GM23338 (cell line): ENCODE measurements around the gene CLIC5. TPM values are rescaled to one million over a fixed set of nuclear protein-coding genes. Genes with fewer than 3 reads are reported as not detected.
A peak's percentile ranks its signal among the peaks of the same experiment; 100 is the strongest.

Experiments
- ATAC-seq: fragments of 200-7000 bp; cut with Tn5 transposase; 3 replicates; pipeline ENCODE4 v1.9.1; 2020
- DNase-seq: peaks from one replicate; pipeline ENCODE4 v3.0.0-alpha.2; 2015; ENCODE audit warnings: low spot score
- H2AFZ ChIP-seq: fragments of 200-600 bp; sonication (generic); 2 replicates; pipeline ENCODE4 v1.8.0; 2016; ENCODE audit warnings: antibody characterized with exemption, mild to moderate bottlenecking, moderate library complexity
- H3F3A ChIP-seq: fragments of 200-600 bp; sonication (generic); replicated peaks from 2 replicates; pipeline ENCODE4 v1.8.0; 2017; ENCODE audit warnings: antibody characterized with exemption, mixed run types, low read depth
- H3K27ac ChIP-seq: fragments of 200-600 bp; sonication (generic); 2 replicates; pipeline ENCODE4 v1.6.1; 2016; ENCODE audit warnings: low read depth
- H3K27me3 ChIP-seq: fragments of 200-600 bp; sonication (generic); 2 replicates; pipeline ENCODE4 v1.8.0; 2016; ENCODE audit warnings: mild to moderate bottlenecking, mixed run types, moderate library complexity; ENCODE audit not compliant: insufficient read depth
- H3K36me3 ChIP-seq: fragments of 200-600 bp; sonication (generic); 2 replicates; pipeline ENCODE4 v1.8.0; 2016; ENCODE audit warnings: mild to moderate bottlenecking; ENCODE audit not compliant: insufficient read depth
- H3K4me1 ChIP-seq: fragments of 200-600 bp; sonication (generic); 2 replicates; pipeline ENCODE4 v1.8.0; 2016; ENCODE audit warnings: mild to moderate bottlenecking, moderate library complexity; ENCODE audit not compliant: insufficient read depth
- H3K4me2 ChIP-seq: fragments of 200-600 bp; sonication (generic); 2 replicates; pipeline ENCODE4 v1.7.1; 2017; ENCODE audit warnings: mixed run types
- H3K4me3 ChIP-seq: fragments of 200-600 bp; sonication (generic); 2 replicates; pipeline ENCODE4 v1.6.1; 2016; ENCODE audit warnings: mixed run types
- H3K79me2 ChIP-seq: fragments of 200-600 bp; sonication (generic); replicated peaks from 2 replicates; pipeline ENCODE4 v1.8.0; 2017; ENCODE audit warnings: mild to moderate bottlenecking; ENCODE audit not compliant: insufficient read depth
- H3K9me2 ChIP-seq: fragments of 200-600 bp; sonication (generic); 2 replicates; pipeline ENCODE4 v1.8.0; 2017; ENCODE audit not compliant: insufficient read depth
- H4K20me1 ChIP-seq: fragments of 200-600 bp; sonication (generic); replicated peaks from 2 replicates; pipeline ENCODE4 v1.8.0; 2017; ENCODE audit warnings: mild to moderate bottlenecking; ENCODE audit not compliant: insufficient read depth
- H3K27ac Mint-ChIP-seq: 2 replicates; pipeline ENCODE4 v1.8.0; 2020; ENCODE audit warnings: inconsistent platforms, mild to moderate bottlenecking, moderate library complexity, mixed read lengths
- H3K27me3 Mint-ChIP-seq: 3 replicates; pipeline ENCODE4 v1.8.0; 2022; ENCODE audit warnings: low read depth, mild to moderate bottlenecking, moderate library complexity, mixed read lengths, inconsistent platforms; ENCODE audit not compliant: insufficient read depth, poor library complexity
- H3K36me3 Mint-ChIP-seq: 3 replicates; pipeline ENCODE4 v1.8.0; 2021; ENCODE audit warnings: low read depth, mild to moderate bottlenecking, inconsistent platforms, moderate library complexity, mixed read lengths
- H3K4me1 Mint-ChIP-seq: 3 replicates; pipeline ENCODE4 v1.8.0; 2020; ENCODE audit warnings: mild to moderate bottlenecking, inconsistent platforms, mixed read lengths
- H3K4me3 Mint-ChIP-seq: 3 replicates; pipeline ENCODE4 v1.8.0; 2021; ENCODE audit warnings: moderate library complexity, mild to moderate bottlenecking, inconsistent platforms, mixed read lengths
- H3K9me3 Mint-ChIP-seq: 3 replicates; pipeline ENCODE4 v1.8.0; 2020; ENCODE audit warnings: moderate library complexity, mild to moderate bottlenecking, inconsistent platforms, mixed read lengths
- CREB1 ChIP-seq: fragments of 250-450 bp; sonication (Bioruptor Pico); IDR thresholded peaks from 2 replicates; pipeline ENCODE4 v1.5.0; 2020; ENCODE audit warnings: low read depth, mild to moderate bottlenecking, moderate library complexity
- EZH2 ChIP-seq: fragments of 200-600 bp; sonication (generic); IDR thresholded peaks from one replicate; pipeline ENCODE4 v1.8.0; 2017; ENCODE audit warnings: antibody characterized with exemption, mild to moderate bottlenecking, low read depth; ENCODE audit not compliant: unreplicated experiment
- EZH2phosphoT487 ChIP-seq: fragments of 200-600 bp; sonication (generic); IDR thresholded peaks from one replicate; pipeline ENCODE4 v1.8.1; 2018; ENCODE audit warnings: antibody characterized with exemption; ENCODE audit not compliant: unreplicated experiment
- JUNB ChIP-seq: IDR thresholded peaks from one replicate; pipeline ENCODE4 v1.6.1; 2016; ENCODE audit warnings: antibody characterized with exemption; ENCODE audit not compliant: unreplicated experiment
- NANOG ChIP-seq: IDR thresholded peaks from 2 replicates; pipeline ENCODE4 v1.6.1; 2016; ENCODE audit warnings: antibody characterized with exemption, borderline replicate concordance
- POLR2AphosphoS5 ChIP-seq: IDR thresholded peaks from 2 replicates; pipeline ENCODE4 v1.6.1; 2016; ENCODE audit warnings: antibody characterized with exemption, low read depth
- REST ChIP-seq: IDR thresholded peaks from one replicate; pipeline ENCODE4 v1.6.1; 2018; ENCODE audit warnings: antibody characterized with exemption; ENCODE audit not compliant: unreplicated experiment
- STAT1 ChIP-seq: IDR thresholded peaks from one replicate; pipeline ENCODE4 v1.6.1; 2016; ENCODE audit warnings: antibody characterized with exemption; ENCODE audit not compliant: unreplicated experiment
- ZNF114 ChIP-seq: fragments of 250-450 bp; sonication (Bioruptor Pico); IDR thresholded peaks from 2 replicates; pipeline ENCODE4 v1.5.0; 2020; ENCODE audit warnings: mild to moderate bottlenecking, moderate library complexity
- ZNF331 ChIP-seq: fragments of 250-450 bp; sonication (Bioruptor Pico); IDR thresholded peaks from 2 replicates; pipeline ENCODE4 v1.5.0; 2020; ENCODE audit warnings: low read depth, mild to moderate bottlenecking, moderate library complexity
- polyA plus RNA-seq: library from polyadenylated mRNA; unstranded; fragments of >200 nt; fragmentation: Nextera tagmentation; extraction: Ambion mirVana; gene quantifications from 2 replicates; pipeline ENCODE4 v1.2.1, GENCODE V29; 2016
- total RNA-seq: library from RNA; depleted of rRNA; stranded (reverse); fragments of >200 nt; shearing (Covaris generic); gene quantifications from 2 replicates; pipeline ENCODE4 v1.2.3, GENCODE V29; 2014
- TF ChIP-seq, protein P1 (sequence below): fragments of 250-450 bp; sonication (Bioruptor Pico); IDR thresholded peaks from 2 replicates; pipeline ENCODE4 v1.5.0; 2020; ENCODE audit warnings: mild to moderate bottlenecking, moderate library complexity
- TF ChIP-seq, protein P2 (sequence below), 2 experiments: fragments of 200-600 bp in 1 of 2; sonication (generic) in 1 of 2; conservative IDR thresholded peaks; 2 replicates each; pipeline versions ENCODE4 v1.5.1 to v1.6.1; 2016 to 2017; ENCODE audit warnings: antibody characterized with exemption in 2 of 2, low read depth in 2 of 2, mild to moderate bottlenecking in 2 of 2, moderate library complexity in 1 of 2
- TF ChIP-seq, protein P3 (sequence below): IDR thresholded peaks from 2 replicates; pipeline ENCODE4 v1.6.1; 2016; ENCODE audit warnings: antibody characterized with exemption

The CLIC5 gene
- total and polyA plus RNA-seq, 2 experiments from 2014 or later, result 0.08 TPM; not detected in 1

- Histone ChIP-seq H3K4me3 (no peak overlapping the region), H3K79me2 (no peaks in the 10 kb centered on the region), H3K36me3 (no peaks in the 10 kb centered on the region), H3K27ac (no peak overlapping the region), H3K4me1 (no peaks in the 10 kb centered on the region), H3K27me3 (no peaks in the 10 kb centered on the region), H4K20me1 (no peaks in the 10 kb centered on the region), H3F3A (no peaks in the 10 kb centered on the region), H2AFZ (peak overlapping the region; percentile 43; the same call in 1 of the 2 replicates), H3K4me2 (no peak overlapping the region), H3K9me2 (peaks cover 4% of the 10 kb centered on the region)
- Mint-ChIP-seq H3K4me1 (peaks cover 8% of the 10 kb centered on the region; the same call in 2 of the 3 replicates), H3K36me3 (no peaks in the 10 kb centered on the region), H3K9me3 (no peaks in the 10 kb centered on the region; the same call in 2 of the 3 replicates), H3K27ac (no peak overlapping the region), H3K4me3 (no peak overlapping the region), H3K27me3 (peaks cover 5% of the 10 kb centered on the region)
- ATAC-seq (no peak), DNase-seq (no peak)
- TF ChIP-seq POLR2AphosphoS5, result no peak
- TF ChIP-seq EZH2phosphoT487, result no peak
- TF ChIP-seq, protein P1, sequence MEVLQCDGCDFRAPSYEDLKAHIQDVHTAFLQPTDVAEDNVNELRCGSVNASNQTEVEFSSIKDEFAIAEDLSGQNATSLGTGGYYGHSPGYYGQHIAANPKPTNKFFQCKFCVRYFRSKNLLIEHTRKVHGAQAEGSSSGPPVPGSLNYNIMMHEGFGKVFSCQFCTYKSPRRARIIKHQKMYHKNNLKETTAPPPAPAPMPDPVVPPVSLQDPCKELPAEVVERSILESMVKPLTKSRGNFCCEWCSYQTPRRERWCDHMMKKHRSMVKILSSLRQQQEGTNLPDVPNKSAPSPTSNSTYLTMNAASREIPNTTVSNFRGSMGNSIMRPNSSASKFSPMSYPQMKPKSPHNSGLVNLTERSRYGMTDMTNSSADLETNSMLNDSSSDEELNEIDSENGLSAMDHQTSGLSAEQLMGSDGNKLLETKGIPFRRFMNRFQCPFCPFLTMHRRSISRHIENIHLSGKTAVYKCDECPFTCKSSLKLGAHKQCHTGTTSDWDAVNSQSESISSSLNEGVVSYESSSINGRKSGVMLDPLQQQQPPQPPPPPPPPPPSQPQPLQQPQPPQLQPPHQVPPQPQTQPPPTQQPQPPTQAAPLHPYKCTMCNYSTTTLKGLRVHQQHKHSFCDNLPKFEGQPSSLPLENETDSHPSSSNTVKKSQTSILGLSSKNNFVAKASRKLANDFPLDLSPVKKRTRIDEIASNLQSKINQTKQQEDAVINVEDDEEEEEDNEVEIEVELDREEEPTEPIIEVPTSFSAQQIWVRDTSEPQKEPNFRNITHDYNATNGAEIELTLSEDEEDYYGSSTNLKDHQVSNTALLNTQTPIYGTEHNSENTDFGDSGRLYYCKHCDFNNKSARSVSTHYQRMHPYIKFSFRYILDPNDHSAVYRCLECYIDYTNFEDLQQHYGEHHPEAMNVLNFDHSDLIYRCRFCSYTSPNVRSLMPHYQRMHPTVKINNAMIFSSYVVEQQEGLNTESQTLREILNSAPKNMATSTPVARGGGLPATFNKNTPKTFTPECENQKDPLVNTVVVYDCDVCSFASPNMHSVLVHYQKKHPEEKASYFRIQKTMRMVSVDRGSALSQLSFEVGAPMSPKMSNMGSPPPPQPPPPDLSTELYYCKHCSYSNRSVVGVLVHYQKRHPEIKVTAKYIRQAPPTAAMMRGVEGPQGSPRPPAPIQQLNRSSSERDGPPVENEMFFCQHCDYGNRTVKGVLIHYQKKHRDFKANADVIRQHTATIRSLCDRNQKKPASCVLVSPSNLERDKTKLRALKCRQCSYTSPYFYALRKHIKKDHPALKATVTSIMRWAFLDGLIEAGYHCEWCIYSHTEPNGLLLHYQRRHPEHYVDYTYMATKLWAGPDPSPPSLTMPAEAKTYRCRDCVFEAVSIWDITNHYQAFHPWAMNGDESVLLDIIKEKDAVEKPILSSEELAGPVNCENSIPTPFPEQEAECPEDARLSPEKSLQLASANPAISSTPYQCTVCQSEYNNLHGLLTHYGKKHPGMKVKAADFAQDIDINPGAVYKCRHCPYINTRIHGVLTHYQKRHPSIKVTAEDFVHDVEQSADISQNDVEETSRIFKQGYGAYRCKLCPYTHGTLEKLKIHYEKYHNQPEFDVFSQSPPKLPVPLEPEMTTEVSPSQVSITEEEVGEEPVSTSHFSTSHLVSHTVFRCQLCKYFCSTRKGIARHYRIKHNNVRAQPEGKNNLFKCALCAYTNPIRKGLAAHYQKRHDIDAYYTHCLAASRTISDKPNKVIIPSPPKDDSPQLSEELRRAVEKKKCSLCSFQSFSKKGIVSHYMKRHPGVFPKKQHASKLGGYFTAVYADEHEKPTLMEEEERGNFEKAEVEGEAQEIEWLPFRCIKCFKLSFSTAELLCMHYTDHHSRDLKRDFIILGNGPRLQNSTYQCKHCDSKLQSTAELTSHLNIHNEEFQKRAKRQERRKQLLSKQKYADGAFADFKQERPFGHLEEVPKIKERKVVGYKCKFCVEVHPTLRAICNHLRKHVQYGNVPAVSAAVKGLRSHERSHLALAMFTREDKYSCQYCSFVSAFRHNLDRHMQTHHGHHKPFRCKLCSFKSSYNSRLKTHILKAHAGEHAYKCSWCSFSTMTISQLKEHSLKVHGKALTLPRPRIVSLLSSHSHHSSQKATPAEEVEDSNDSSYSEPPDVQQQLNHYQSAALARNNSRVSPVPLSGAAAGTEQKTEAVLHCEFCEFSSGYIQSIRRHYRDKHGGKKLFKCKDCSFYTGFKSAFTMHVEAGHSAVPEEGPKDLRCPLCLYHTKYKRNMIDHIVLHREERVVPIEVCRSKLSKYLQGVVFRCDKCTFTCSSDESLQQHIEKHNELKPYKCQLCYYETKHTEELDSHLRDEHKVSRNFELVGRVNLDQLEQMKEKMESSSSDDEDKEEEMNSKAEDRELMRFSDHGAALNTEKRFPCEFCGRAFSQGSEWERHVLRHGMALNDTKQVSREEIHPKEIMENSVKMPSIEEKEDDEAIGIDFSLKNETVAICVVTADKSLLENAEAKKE (CRISPR knock-in tag), result no peak
- TF ChIP-seq, protein P2, sequence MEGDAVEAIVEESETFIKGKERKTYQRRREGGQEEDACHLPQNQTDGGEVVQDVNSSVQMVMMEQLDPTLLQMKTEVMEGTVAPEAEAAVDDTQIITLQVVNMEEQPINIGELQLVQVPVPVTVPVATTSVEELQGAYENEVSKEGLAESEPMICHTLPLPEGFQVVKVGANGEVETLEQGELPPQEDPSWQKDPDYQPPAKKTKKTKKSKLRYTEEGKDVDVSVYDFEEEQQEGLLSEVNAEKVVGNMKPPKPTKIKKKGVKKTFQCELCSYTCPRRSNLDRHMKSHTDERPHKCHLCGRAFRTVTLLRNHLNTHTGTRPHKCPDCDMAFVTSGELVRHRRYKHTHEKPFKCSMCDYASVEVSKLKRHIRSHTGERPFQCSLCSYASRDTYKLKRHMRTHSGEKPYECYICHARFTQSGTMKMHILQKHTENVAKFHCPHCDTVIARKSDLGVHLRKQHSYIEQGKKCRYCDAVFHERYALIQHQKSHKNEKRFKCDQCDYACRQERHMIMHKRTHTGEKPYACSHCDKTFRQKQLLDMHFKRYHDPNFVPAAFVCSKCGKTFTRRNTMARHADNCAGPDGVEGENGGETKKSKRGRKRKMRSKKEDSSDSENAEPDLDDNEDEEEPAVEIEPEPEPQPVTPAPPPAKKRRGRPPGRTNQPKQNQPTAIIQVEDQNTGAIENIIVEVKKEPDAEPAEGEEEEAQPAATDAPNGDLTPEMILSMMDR (conservative IDR thresholded peaks at IDR 0.05; ENCODE audit: low read depth in 2 of 2), result no peak
- no peak for TF ChIP-seq EZH2
- TF ChIP-seq, protein P3, sequence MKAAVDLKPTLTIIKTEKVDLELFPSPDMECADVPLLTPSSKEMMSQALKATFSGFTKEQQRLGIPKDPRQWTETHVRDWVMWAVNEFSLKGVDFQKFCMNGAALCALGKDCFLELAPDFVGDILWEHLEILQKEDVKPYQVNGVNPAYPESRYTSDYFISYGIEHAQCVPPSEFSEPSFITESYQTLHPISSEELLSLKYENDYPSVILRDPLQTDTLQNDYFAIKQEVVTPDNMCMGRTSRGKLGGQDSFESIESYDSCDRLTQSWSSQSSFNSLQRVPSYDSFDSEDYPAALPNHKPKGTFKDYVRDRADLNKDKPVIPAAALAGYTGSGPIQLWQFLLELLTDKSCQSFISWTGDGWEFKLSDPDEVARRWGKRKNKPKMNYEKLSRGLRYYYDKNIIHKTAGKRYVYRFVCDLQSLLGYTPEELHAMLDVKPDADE, result no peak
- no peak for TF ChIP-seq JUNB
- no peak for TF ChIP-seq STAT1
- no peak for TF ChIP-seq REST
- TF ChIP-seq ZNF331, result no peak
- no peak for TF ChIP-seq NANOG
- no peak for TF ChIP-seq ZNF114 (CRISPR knock-in tag)
- no peak for TF ChIP-seq CREB1 (CRISPR knock-in tag)
Observed at GRCh38 chr6:45843848-45844521, 171.7 kb downstream of the CLIC5 start.
